Endodermal cell (in vitro differentiated cells): ENCODE measurements around the gene SLIT3. TPM values are rescaled to one million over a fixed set of nuclear protein-coding genes. Genes with fewer than 3 reads are reported as not detected.

Experiments used
- DNase-seq: peaks from one replicate; pipeline ENCODE4 v3.0.0-alpha.2; 2017
- H3K27ac ChIP-seq: 2 replicates; pipeline ENCODE4 v1.5.1; 2013; ENCODE audit warnings: mild to moderate bottlenecking, low read depth, low read length, moderate library complexity
- H3K27me3 ChIP-seq: 2 replicates; pipeline ENCODE4 v1.6.1; 2013; ENCODE audit warnings: mild to moderate bottlenecking, low read length, moderate library complexity; ENCODE audit not compliant: insufficient read depth, control insufficient read depth, poor library complexity, severe bottlenecking
- H3K36me3 ChIP-seq: 2 replicates; pipeline ENCODE4 v1.7.0; 2013; ENCODE audit warnings: mild to moderate bottlenecking, low read length, moderate library complexity; ENCODE audit not compliant: control insufficient read depth, insufficient read depth
- H3K4me1 ChIP-seq: one replicate; pipeline ENCODE4 v1.7.0; 2013; ENCODE audit warnings: low read length; ENCODE audit not compliant: control insufficient read depth, insufficient read depth
- H3K4me3 ChIP-seq: 2 replicates; pipeline ENCODE4 v1.5.1; 2013; ENCODE audit warnings: mild to moderate bottlenecking, low read length, moderate library complexity
- H3K9ac ChIP-seq: 2 replicates; pipeline ENCODE4 v1.6.1; 2013; ENCODE audit warnings: mild to moderate bottlenecking, low read length, moderate library complexity; ENCODE audit not compliant: poor library complexity, severe bottlenecking; ENCODE audit errors: extremely low read depth
- H3K9me3 ChIP-seq: 2 replicates; pipeline ENCODE4 v1.6.1; 2013; ENCODE audit warnings: mild to moderate bottlenecking, low read length, moderate library complexity; ENCODE audit not compliant: control insufficient read depth
- H3K27ac Mint-ChIP-seq: 2 replicates; pipeline ENCODE4 v1.8.0; 2020; ENCODE audit warnings: mixed read lengths
- H3K27me3 Mint-ChIP-seq: 2 replicates; pipeline ENCODE4 v1.8.0; 2021; ENCODE audit warnings: mild to moderate bottlenecking, mixed read lengths; ENCODE audit not compliant: insufficient read depth
- H3K36me3 Mint-ChIP-seq: 2 replicates; pipeline ENCODE4 v1.8.0; 2020; ENCODE audit warnings: low read depth, mixed read lengths
- H3K4me1 Mint-ChIP-seq: 2 replicates; pipeline ENCODE4 v1.8.0; 2020; ENCODE audit warnings: mixed read lengths
- H3K4me3 Mint-ChIP-seq: 2 replicates; pipeline ENCODE4 v1.8.0; 2020; ENCODE audit warnings: mild to moderate bottlenecking, moderate library complexity, mixed read lengths
- H3K9me3 Mint-ChIP-seq: 2 replicates; pipeline ENCODE4 v1.8.0; 2020; ENCODE audit warnings: mild to moderate bottlenecking, mixed read lengths
- WGBS, 2 experiments: methylation state at CpG; one replicate each; pipeline versions ENCODE4 v1.1.5 to v1.1.7; 2013; ENCODE audit warnings: missing lambda C conversion rate in 2 of 2, mixed read lengths in 1 of 2; ENCODE audit not compliant: insufficient coverage in 1 of 2, insufficient read length in 1 of 2; 5-methylcytosine and 5-hydroxymethylcytosine counted together
- total RNA-seq, 2 donors: library from RNA; stranded (reverse); fragmentation: NEBNext Ultra II Directional in 1 of 2; extraction: Animal tissue kit (Norgen Biotek cat#: 25700) in 1 of 2; gene quantifications; 2 replicates in 1 of 2; 3 replicates in 1 of 2; pipeline ENCODE4 v1.2.1, GENCODE V29; 2021
- TF ChIP-seq, protein P1 (sequence below): fragments of 200-600 bp; sonication (generic); conservative IDR thresholded peaks from 2 replicates; pipeline ENCODE4 v1.5.0; 2021; ENCODE audit warnings: antibody characterized with exemption, mild to moderate bottlenecking

SLIT3 gene
- total RNA-seq, 2 donors from 2014 or later: 2.5 to 3.4 TPM

DNA sequence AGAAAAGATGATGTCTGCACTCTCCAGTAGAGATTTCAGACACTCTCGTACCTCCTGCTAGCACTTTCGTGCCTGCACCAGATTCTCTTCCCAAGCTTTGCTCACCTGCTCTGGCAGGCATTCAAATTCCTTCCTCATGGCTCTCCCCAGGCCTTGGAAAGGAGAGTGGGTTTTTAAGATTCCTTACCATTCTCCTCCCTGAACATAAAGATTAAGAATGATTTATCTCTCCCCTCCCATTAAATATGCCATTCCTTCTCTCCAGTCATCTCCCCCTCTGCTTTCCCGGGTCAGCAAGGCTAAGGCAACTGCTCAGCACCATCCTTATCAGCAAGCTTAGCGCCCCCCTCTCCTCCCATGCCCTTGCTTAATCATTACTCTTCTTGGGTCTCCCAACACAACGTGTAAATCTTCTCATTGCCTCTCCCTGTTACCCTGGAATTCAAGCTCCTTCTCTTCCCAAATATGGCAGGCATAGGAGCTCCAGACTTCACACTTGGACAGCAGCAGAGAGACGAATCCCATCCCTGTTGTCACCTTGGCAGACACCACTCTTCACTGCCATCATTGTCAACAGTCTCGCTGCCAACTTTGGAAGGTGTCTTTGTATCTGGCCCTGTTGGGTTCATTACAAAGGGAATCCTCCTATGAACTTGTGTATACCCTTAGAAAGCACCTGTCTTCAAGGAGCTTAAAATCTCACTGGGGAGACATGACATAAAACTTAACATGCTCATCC lies 332.9 kb downstream of the SLIT3 start:
- H3K27ac Mint-ChIP-seq: no peak overlapping the region
- H3K27me3 Mint-ChIP-seq: peaks cover 7% of the 10 kb centered on the region

GRCh38 chr5:168965638-168966037 lies 335.3 kb downstream of the SLIT3 start:
- DNase-seq: no peak
- H3K9me3 ChIP-seq: no peaks in the 10 kb centered on the region
- no peak overlapping the region for H3K9ac ChIP-seq
- Mint-ChIP-seq H3K4me1 (peaks cover 11% of the 10 kb centered on the region), H3K27me3 (peaks cover 4% of the 10 kb centered on the region), H3K27ac (no peak overlapping the region), H3K36me3 (no peaks in the 10 kb centered on the region), H3K4me3 (no peak overlapping the region), H3K9me3 (no peaks in the 10 kb centered on the region)
- no peaks in the 10 kb centered on the region for H3K4me1 ChIP-seq
- no peak overlapping the region for H3K4me3 ChIP-seq
- peaks cover 30% of the 10 kb centered on the region for H3K27me3 ChIP-seq
- TF ChIP-seq, protein P1, sequence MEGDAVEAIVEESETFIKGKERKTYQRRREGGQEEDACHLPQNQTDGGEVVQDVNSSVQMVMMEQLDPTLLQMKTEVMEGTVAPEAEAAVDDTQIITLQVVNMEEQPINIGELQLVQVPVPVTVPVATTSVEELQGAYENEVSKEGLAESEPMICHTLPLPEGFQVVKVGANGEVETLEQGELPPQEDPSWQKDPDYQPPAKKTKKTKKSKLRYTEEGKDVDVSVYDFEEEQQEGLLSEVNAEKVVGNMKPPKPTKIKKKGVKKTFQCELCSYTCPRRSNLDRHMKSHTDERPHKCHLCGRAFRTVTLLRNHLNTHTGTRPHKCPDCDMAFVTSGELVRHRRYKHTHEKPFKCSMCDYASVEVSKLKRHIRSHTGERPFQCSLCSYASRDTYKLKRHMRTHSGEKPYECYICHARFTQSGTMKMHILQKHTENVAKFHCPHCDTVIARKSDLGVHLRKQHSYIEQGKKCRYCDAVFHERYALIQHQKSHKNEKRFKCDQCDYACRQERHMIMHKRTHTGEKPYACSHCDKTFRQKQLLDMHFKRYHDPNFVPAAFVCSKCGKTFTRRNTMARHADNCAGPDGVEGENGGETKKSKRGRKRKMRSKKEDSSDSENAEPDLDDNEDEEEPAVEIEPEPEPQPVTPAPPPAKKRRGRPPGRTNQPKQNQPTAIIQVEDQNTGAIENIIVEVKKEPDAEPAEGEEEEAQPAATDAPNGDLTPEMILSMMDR: no peak
- no peak overlapping the region for H3K27ac ChIP-seq
- H3K36me3 ChIP-seq: no peaks in the 10 kb centered on the region
- 93 to 97% methylated on average over 5 of the region's 5 CpGs for WGBS, 2 experiments

More for the DNA sequence above, 332.9 kb downstream of the SLIT3 start:
- 89 to 98% methylated on average over 5 to 7 of the region's 7 CpGs for WGBS, 2 experiments
- Mint-ChIP-seq H3K4me1 (peaks cover 8% of the 10 kb centered on the region), H3K9me3 (no peaks in the 10 kb centered on the region), H3K36me3 (no peaks in the 10 kb centered on the region), H3K4me3 (no peak overlapping the region)
- DNase-seq: no peak
- H3K4me3 ChIP-seq: no peak overlapping the region
- H3K4me1 ChIP-seq: no peaks in the 10 kb centered on the region
- H3K27ac ChIP-seq: no peak overlapping the region
- H3K36me3 ChIP-seq: no peaks in the 10 kb centered on the region
- TF ChIP-seq, protein P1: no peak
- H3K9ac ChIP-seq: no peak overlapping the region
- H3K9me3 ChIP-seq: no peaks in the 10 kb centered on the region
- H3K27me3 ChIP-seq: peaks cover 21% of the 10 kb centered on the region

- no peaks in the 10 kb centered on the region for H3K36me3 Mint-ChIP-seq
- H3K4me3 Mint-ChIP-seq: no peak overlapping the region
- no peak overlapping the region for H3K27ac ChIP-seq
- H3K4me1 ChIP-seq: no peaks in the 10 kb centered on the region
- peaks cover 9% of the 10 kb centered on the region for H3K4me1 Mint-ChIP-seq
- no peaks in the 10 kb centered on the region for H3K36me3 ChIP-seq
- TF ChIP-seq, protein P1: no peak
- H3K4me3 ChIP-seq: no peak overlapping the region
- H3K27me3 ChIP-seq: peaks cover 42% of the 10 kb centered on the region
- peaks cover 7% of the 10 kb centered on the region for H3K27me3 Mint-ChIP-seq
- no peaks in the 10 kb centered on the region for H3K9me3 ChIP-seq
- 90 to 100% methylated on average over 2 to 3 of the region's 3 CpGs for WGBS, 2 experiments
- H3K9ac ChIP-seq: no peak overlapping the region
- no peak for DNase-seq
- H3K9me3 Mint-ChIP-seq: no peaks in the 10 kb centered on the region
- no peak overlapping the region for H3K27ac Mint-ChIP-seq
Measured at GRCh38 chr5:168964182-168964581, 336.8 kb downstream of the SLIT3 start.
